DND-41 (cell line): ENCODE results near the gene HADHA.

Experiments used
- ATAC-seq: fragments of 200-7000 bp; cut with Tn5 transposase; 3 replicates; pipeline ENCODE4 v1.9.1; 2021; ENCODE audit warnings: low read depth; ENCODE audit not compliant: insufficient read depth
- DNase-seq: peaks from one replicate; pipeline ENCODE4 v3.0.0-alpha.2; 2020
- H2AFZ ChIP-seq: 2 replicates; pipeline ENCODE4 v1.6.0; 2012; ENCODE audit warnings: low read depth, low read length
- H3K27ac ChIP-seq: 2 replicates; pipeline ENCODE4 v1.5.1; 2012; ENCODE audit warnings: low read length, inconsistent platforms
- H3K27me3 ChIP-seq: fragments of 200-600 bp; sonication (generic); 2 replicates; pipeline ENCODE4 v1.6.0; 2012; ENCODE audit warnings: low read length, mild to moderate bottlenecking, inconsistent platforms; ENCODE audit not compliant: insufficient read depth, poor library complexity
- H3K36me3 ChIP-seq: 2 replicates; pipeline ENCODE4 v1.5.1; 2012; ENCODE audit warnings: low read length, inconsistent platforms; ENCODE audit not compliant: insufficient read depth
- H3K4me1 ChIP-seq: 2 replicates; pipeline ENCODE4 v1.5.1; 2012; ENCODE audit warnings: mild to moderate bottlenecking, low read length; ENCODE audit not compliant: insufficient read depth
- H3K4me2 ChIP-seq: 2 replicates; pipeline ENCODE4 v1.6.0; 2012; ENCODE audit warnings: mild to moderate bottlenecking, moderate library complexity, low read length, inconsistent platforms; ENCODE audit not compliant: insufficient read depth
- H3K4me3 ChIP-seq, 2 experiments: fragments of 200-600 bp in 1 of 2; shearing (Covaris generic) in 1 of 2; 2 replicates each; pipeline ENCODE4 v1.5.1; 2012 to 2016; ENCODE audit warnings: inconsistent platforms in 2 of 2, low read length in 2 of 2, mild to moderate bottlenecking in 2 of 2, low read depth in 1 of 2, moderate library complexity in 1 of 2
- H3K79me2 ChIP-seq: 2 replicates; pipeline ENCODE4 v1.6.0; 2012; ENCODE audit warnings: low read length, inconsistent platforms; ENCODE audit not compliant: insufficient read depth
- H3K9ac ChIP-seq: 2 replicates; pipeline ENCODE4 v1.6.0; 2012; ENCODE audit warnings: low read depth, mild to moderate bottlenecking, inconsistent platforms, low read length, moderate library complexity
- H3K9me3 ChIP-seq: 2 replicates; pipeline ENCODE4 v1.5.1; 2012; ENCODE audit warnings: low read length, moderate library complexity, mild to moderate bottlenecking, inconsistent platforms; ENCODE audit not compliant: insufficient read depth, severe bottlenecking
- H4K20me1 ChIP-seq: 2 replicates; pipeline ENCODE4 v1.6.0; 2012; ENCODE audit warnings: low read length; ENCODE audit not compliant: insufficient read depth
- EZH2 ChIP-seq: IDR thresholded peaks from 3 replicates; pipeline ENCODE4 v1.6.1; 2012; ENCODE audit warnings: borderline replicate concordance, low read depth, mild to moderate bottlenecking, moderate library complexity, low read length, inconsistent platforms; ENCODE audit not compliant: severe bottlenecking
- TF ChIP-seq, protein P1 (sequence below): IDR thresholded peaks from 2 replicates; pipeline ENCODE4 v1.5.1; 2012; ENCODE audit warnings: borderline replicate concordance, low read length, moderate library complexity, mild to moderate bottlenecking; ENCODE audit not compliant: poor library complexity, severe bottlenecking; ENCODE audit errors: extremely low read depth

HADHA gene

DNA sequence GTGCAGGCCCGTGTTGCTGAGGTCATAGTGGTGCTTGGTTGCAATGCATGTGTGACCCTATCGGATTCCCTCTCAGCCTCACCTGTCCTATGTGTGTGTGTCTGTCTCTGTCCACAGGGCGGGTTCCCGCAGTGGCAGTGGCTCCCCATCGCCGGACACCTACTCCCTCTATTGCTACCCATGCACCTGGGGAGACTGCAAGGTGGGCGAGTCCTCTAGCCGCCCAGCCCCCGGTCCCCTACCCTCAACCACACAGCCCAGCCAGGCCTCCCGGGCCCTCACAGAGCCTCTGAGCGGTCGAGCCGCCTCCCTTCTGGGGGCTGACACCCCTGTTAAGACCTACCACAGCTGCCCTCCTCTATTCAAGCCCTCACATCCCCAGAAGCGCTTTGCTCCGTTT is 57.3 kb downstream of the HADHA start:
- Histone ChIP-seq H3K9ac (no peak overlapping the region), H3K9me3 (no peaks in the 10 kb centered on the region)
- ATAC-seq: no peak

DNA sequence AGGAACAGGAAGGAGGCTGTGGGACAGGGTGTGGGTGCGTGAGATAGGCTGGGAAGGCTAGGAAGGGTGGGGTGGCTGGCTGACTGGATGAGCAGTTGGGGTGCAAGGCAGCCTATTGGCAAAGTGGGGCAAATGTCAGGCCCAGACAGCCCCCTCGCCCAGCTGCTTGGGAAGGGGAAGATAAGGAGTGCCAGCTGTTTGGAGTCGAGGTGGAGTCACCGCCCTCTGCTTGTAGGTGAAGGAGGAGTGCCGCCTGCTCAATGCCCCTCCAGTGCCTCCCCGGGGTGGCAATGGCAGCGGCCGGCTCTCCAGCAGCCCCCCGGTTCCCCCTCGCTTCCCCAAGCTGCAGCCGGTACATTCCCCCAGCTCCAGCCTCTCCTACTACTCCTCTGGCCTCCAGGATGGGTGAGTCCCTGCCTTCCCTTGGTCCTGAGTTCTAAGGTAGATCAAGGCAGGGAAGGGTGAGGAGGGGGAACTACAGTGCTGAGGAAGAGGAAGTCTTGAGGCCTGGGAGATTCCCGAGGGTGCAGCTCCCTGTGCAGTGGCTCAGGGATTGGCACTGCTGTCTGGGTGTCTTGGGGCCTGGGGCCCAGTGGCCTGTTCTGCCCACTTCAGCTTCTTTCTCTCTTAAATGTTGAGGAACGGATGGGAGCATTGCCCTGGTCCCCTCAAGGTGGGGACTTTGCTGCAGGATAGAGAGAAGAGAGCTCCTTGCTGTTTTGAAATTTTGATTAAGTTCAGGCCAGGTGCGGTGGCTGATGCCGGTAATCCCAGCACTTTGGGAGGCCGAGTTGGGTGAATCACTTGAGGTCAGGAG is 58.3 kb downstream of the HADHA start:
- H3K9ac ChIP-seq: no peak overlapping the region
- no peaks in the 10 kb centered on the region; the same call in 1 of the 2 replicates for H4K20me1 ChIP-seq
- DNase-seq (no peak), ATAC-seq (no peak)
- no peaks in the 10 kb centered on the region for H3K4me1 ChIP-seq
- H3K36me3 ChIP-seq: peaks cover 9% of the 10 kb centered on the region
- no peaks in the 10 kb centered on the region for H3K9me3 ChIP-seq
- TF ChIP-seq, protein P1, sequence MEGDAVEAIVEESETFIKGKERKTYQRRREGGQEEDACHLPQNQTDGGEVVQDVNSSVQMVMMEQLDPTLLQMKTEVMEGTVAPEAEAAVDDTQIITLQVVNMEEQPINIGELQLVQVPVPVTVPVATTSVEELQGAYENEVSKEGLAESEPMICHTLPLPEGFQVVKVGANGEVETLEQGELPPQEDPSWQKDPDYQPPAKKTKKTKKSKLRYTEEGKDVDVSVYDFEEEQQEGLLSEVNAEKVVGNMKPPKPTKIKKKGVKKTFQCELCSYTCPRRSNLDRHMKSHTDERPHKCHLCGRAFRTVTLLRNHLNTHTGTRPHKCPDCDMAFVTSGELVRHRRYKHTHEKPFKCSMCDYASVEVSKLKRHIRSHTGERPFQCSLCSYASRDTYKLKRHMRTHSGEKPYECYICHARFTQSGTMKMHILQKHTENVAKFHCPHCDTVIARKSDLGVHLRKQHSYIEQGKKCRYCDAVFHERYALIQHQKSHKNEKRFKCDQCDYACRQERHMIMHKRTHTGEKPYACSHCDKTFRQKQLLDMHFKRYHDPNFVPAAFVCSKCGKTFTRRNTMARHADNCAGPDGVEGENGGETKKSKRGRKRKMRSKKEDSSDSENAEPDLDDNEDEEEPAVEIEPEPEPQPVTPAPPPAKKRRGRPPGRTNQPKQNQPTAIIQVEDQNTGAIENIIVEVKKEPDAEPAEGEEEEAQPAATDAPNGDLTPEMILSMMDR: no peak
- no peak for TF ChIP-seq EZH2
- H3K4me2 ChIP-seq: no peak overlapping the region
- H3K27ac ChIP-seq: no peak overlapping the region
- no peak overlapping the region for H3K4me3 ChIP-seq
- no peaks in the 10 kb centered on the region for H3K27me3 ChIP-seq
- H3K79me2 ChIP-seq: no peaks in the 10 kb centered on the region
- no peak overlapping the region for H2AFZ ChIP-seq

More for the DNA sequence above, 57.3 kb downstream of the HADHA start:
- H3K4me3 ChIP-seq: no peak overlapping the region
- H2AFZ ChIP-seq: no peak overlapping the region
- no peak overlapping the region for H3K27ac ChIP-seq
- H3K27me3 ChIP-seq: no peaks in the 10 kb centered on the region
- H3K36me3 ChIP-seq: peaks cover 19% of the 10 kb centered on the region
- no peak for DNase-seq
- TF ChIP-seq EZH2: no peak
- TF ChIP-seq, protein P1: no peak
- H3K4me2 ChIP-seq: no peak overlapping the region
- no peaks in the 10 kb centered on the region for H3K79me2 ChIP-seq
- H3K4me1 ChIP-seq: no peaks in the 10 kb centered on the region
- H4K20me1 ChIP-seq: no peaks in the 10 kb centered on the region; the same call in 1 of the 2 replicates

DNA sequence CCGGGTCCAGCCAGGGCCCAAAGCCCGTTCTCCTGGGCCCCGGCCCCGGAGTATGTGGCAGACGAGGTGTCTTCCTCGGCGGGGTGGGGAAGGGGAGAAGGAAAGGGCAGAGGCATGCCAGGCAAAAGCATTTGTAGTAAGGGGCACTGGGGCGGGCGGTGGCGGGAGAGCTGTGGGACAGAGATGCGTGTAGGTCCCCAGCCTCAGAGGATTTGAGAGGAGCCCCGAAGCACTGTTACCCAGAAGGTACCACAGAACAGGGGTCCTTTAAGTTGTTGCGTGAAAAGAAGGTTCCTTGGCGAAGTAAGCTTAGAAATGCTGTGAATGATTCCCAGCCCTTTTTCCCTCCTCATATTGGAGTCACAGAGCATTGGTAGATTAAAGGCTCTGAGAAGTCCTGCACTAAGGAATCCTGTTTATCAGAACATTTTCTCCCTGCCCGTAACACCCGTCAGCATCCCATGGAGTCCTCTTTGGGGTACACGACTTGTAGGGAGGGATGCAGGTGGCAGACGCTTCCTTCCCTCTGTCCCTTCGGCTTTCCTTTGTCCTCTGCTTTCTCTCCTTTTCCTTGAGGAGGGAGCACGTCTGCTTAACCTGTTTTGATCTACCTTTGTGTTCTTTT is 59.0 kb downstream of the HADHA start:
- TF ChIP-seq, protein P1: no peak
- no peak for TF ChIP-seq EZH2
- no peaks in the 10 kb centered on the region for H3K27me3 ChIP-seq
- no peak overlapping the region for H2AFZ ChIP-seq
- H4K20me1 ChIP-seq: no peaks in the 10 kb centered on the region; the same call in 1 of the 2 replicates
- H3K4me2 ChIP-seq: no peak overlapping the region
- no peaks in the 10 kb centered on the region for H3K79me2 ChIP-seq
- H3K27ac ChIP-seq: no peak overlapping the region
- ATAC-seq (no peak), DNase-seq (no peak)
- no peak overlapping the region for H3K9ac ChIP-seq
- H3K9me3 ChIP-seq: no peaks in the 10 kb centered on the region
- no peak overlapping the region for H3K4me3 ChIP-seq
- H3K4me1 ChIP-seq: no peaks in the 10 kb centered on the region
- peaks cover 2% of the 10 kb centered on the region; the same call in 1 of the 2 replicates for H3K36me3 ChIP-seq
